GM21786 (cell line): ENCODE measurements around the gene EPX.

Experiments
- ATAC-seq: cut with Tn5 transposase; IDR thresholded peaks from one replicate; pipeline ENCODE4 v1.9.1; 2021; ENCODE audit not compliant: unreplicated experiment

EPX gene

DNA sequence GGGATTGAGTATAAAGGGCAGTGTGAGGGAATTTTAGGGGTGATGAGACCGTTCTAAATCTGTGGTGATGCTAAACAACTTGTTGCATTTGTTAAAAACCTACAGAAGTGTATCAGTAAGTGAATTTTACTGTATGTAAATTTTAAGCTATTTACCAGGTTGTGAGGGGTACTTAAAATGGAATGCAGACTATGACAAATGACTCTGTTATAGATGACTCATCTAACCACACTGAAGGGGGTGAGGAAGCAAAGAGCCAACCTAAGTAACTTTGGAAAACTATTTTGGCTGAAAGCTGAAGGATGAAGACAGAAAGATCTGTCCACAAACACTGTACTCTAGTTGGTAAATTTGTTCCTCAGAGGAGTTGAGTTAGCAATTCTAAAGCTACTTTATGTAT is 31.8 kb downstream of the EPX start:
- ATAC-seq, result no peak

DNA sequence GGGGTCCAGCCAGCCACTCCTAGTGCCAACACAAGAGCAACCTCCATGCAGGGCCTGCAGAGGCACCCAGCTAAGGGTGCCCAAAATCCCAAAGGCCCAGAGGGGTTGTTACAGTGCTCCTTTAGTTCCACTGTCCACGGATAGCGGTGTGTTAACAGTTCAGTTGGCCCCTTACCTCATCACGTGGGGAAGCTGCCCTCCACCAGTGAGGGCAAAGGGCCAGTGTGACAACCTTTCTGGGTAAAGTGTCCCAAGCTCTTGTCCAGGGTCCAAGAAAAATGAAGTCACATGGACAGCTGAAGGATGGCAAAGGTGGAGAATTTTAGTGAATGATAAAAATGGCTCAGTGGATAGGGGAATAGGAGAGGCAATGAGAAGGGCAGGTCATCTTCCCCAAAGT is 35.2 kb downstream of the EPX start:
- no peak for ATAC-seq

DNA sequence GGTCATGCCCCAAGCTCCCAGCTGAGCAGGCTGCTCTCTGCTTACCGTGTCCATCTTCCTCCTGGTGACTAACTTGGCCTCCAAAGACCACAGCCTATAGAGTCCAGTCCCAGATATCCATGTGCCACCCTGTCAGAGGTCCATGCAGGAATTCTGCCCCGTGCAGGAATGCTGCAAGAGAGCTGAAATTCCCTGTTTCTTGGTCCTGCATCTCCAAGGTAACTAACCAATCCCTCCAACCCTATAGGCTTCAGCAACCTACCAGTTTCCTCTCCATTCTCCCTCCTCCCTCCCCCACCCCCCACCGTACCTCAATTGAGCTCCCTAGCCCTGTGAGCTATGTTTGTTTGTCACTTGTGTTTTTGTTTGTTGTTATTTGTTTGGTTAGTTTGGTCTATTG is 36.2 kb downstream of the EPX start:
- no peak for ATAC-seq

DNA sequence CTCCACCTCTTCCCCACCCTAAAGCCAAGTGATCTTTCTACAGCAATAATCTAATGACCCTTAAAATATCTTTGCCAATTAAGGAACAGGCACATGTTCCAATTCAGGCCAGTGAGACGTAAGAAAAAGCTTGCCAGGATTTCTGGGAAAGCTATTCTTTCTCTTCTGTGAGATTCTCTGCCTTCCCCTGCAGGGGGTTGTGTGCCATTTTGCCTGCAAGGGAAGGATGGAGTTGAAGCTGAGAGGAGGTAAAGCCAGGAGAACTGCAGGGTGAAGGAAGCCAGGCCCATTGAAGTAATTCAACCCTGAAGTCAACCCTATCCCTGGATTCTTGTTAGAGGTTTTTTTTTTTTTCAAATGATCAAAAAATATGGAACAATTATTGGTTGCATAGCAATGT is 36.9 kb downstream of the EPX start:
- no peak for ATAC-seq

DNA sequence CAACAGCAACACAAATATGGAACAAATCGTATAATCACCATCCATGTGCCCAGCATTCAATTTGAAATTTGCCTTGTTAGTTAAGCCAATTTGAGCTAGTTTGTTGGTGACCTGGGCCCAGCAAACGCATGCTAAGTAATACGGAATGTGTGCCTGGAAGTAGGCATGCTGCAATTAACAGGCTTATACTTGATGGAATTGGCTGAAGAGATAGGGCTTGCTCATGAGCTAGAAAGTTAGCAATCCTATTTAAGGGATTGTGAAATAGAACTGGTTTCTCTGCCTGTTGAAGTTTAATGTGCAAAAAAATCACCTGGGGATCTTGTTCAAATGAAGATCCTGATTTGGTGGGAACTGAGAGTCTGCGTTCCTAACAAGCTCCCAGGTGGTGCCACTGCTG is 37.4 kb downstream of the EPX start:
- no peak for ATAC-seq

DNA sequence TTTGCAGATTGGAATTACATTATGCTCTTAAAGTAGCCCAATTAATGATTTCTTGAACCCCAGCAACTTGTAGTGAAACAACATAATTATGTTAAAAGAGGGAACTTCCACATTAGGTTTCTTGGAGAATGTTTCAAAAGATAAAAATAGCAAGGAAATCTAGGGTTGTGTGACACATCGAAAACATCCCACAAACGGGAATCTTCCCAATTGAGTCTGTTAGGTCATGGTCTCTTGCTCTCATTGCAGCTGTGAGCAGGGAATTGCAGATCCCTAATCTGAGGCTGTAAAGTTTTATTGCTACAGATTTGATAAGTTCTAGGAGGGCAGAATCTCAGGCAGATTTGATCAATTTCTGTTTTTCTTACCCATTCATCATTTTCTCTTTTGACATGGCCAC is 39.1 kb downstream of the EPX start:
- no peak for ATAC-seq

DNA sequence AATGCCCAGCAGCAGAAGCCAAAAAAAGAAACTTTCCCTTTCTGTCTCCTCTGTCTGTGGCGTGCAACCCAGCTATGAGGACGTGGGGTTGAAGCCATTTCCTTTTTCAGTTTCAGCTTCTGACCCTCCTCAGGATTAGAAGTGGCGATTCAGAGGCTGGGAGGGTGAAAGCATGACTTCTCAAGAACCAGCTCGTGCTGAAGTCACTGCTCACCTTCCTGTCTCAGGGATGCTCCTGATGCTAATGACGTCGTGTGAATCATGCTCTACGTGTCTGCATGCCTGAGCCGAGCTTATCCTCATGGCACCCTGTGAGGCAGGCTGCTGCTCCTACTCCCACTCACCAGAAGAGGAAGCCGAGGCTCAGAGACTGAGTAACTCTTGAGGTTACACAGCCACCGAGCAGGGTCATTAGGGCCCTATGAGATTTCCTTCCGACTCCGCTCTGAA is 40.2 kb downstream of the EPX start:
- peak; percentile 73 for ATAC-seq

DNA sequence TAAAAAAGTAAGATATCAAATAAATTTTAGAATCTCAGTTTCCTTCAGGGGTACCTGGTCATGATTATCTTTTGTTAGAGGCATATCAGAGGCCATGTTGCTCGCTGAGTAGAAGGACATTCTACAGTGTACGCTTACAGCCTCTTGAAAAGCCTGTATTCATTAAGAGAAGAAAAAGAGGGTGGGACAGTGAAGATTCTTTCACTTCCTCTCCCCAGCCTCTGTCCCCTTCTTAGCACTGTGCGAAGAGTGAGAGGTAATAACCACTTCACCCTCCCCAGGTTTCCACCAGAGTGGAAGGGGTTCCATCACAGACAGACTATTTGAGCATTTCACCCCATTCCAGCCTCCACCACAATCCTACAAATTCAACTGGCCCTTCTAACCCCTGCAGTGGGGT is 41.0 kb downstream of the EPX start:
- ATAC-seq, result peak; percentile 67

DNA sequence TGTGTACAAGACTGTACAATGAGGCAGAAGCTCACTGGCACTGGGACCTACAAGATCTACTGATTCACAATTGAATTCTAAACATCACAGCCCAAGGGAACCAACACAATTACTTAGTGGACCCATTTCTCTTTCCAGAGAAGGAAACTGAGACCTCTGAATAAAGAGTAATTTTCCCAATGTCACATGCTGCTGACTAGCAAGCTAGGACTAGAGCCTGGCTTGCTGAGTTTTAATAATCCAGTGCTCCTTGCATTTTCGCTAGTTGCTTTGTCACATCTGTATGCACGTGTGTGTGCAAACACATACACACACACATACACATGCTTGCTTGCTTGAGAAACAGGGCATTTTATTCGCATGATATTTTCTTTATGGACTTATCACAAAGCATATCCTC is 42.0 kb downstream of the EPX start:
- ATAC-seq, result no peak

DNA sequence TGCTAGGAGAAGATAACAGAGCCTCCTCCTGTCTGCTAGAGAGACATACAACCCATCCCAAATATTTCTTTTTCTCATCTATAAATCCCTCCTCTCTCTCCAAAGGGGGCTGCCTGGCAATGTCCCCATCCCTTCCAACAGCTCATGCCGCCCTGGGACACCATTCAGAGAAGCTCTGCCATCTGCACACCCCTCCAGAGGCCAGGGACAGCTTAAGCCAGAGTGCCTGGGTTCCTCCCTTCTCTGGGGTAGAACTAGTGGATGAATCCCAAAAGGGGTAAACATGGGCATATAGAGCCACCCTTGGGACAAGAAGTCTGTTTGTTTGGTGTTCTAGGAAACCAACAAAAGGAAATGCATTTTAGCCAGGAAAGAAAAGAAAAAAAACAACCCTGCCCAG is 43.3 kb downstream of the EPX start:
- ATAC-seq, result no peak

DNA sequence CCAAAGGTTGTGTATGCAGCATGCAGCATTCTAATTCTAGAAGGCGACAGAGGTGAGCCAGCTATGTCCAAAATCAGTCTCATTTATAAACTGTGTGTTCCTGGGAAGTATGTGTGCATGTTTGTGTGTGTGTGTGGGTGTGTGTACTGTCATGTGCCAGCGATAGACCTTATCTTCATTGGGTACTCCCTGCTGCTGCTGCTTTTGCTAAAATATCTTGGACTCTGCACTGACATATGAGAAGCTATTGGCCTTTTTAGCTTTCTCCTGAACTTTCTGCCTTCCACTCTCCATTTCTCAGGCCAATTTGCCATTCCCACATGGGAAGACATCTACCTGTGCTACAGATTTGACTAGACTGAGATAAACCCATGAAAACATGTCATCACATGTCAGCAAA is 43.9 kb downstream of the EPX start:
- ATAC-seq, result no peak

DNA sequence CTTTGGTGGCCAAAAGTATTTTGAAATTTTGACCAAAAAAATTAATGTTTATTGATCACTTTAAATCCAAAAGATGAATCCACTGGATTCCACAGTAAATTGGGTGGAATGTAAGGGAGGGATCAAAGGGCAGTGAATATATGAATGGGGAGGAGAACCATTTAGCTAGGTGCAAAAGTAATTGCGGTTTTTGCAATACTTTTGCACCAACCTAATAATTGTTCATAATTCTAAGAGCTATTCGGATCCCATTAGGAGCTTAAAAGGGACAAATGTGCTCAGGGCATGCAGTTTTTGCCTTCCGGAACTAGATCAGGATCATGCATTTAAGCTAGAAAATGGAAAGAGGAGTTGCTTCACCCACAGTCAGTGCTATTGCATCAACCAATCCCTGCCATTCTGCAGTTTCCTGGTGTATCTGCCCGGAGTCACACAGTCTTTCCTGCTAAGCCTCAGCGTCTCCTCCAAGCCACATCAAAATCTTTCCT is 45.7 kb downstream of the EPX start, which contains the start of gene LPO:
Gene LPO (plus strand): TSS at position 438 of the 488 bp plus-strand sequence. CDS start 4,396 bp downstream, outside the sequence.
- no peak for ATAC-seq

DNA sequence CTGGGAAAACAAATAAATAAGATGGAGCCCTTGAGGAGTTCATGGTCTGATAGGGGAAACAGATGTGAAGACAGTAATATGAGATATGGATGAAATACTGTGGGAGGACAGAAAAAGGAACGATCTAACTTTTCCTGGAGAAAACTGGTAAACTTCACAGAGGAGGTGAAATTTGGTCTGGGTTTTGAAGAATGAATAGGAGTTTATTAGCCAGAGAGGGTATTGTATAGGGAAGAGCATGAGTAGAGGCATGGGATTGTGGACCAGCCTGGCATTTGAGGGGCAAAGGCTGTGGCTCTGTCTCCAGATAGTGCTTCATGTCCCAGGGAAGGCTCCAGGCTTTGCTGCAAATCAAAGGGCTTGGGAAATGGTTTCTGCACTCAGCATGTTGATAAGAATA is 47.5 kb downstream of the EPX start:
- no peak for ATAC-seq

DNA sequence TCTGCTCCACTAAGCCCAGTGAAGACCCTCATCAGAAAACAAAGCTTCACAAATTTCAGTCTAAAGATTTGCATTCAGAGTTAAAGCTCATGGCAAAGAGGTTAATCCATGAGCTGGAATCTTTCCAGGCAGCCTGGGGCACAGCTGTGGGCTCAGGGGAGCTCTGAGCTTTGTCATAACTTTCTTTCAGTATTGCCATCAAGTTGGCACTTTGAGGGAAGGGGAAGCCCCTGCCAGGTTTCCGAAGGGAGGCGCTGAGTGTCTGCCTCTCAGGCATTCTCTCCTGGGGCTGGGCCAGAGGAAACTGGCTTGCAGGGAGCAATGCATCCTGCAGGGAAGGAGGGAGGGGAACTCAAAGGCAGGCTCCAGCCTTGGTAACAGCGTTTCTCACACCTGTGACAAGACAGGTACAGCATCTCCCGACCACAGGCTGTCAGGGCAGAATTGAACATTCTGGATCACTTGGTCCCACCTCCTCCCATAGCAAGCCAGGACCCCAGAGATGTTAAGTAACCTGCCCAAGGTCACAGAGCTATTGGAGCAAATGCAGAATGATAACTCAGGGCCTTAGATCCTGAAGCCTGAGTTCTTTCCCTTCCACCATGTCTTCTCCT is 49.8 kb downstream of the EPX start:
- ATAC-seq, result peak; percentile 58

DNA sequence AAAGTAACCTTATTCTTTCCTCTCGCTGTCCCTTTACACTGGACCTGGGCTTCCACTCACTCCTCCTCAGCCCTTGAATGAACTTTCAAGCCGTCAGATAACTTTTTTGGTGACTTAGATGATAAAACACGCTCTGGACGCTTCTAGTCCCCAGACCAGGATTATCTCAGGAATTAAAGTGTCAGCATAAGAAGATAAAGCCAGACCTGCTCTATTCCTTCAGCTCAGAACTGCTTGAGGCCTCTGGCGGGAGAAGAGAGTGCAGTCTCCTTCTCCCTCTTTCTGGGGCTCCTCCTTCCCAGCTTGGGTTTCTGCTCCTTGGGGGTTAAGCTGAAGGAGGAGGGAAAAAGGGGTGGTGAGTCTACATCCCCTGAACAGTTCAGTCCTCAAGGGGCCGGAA is 52.4 kb downstream of the EPX start:
- no peak for ATAC-seq

DNA sequence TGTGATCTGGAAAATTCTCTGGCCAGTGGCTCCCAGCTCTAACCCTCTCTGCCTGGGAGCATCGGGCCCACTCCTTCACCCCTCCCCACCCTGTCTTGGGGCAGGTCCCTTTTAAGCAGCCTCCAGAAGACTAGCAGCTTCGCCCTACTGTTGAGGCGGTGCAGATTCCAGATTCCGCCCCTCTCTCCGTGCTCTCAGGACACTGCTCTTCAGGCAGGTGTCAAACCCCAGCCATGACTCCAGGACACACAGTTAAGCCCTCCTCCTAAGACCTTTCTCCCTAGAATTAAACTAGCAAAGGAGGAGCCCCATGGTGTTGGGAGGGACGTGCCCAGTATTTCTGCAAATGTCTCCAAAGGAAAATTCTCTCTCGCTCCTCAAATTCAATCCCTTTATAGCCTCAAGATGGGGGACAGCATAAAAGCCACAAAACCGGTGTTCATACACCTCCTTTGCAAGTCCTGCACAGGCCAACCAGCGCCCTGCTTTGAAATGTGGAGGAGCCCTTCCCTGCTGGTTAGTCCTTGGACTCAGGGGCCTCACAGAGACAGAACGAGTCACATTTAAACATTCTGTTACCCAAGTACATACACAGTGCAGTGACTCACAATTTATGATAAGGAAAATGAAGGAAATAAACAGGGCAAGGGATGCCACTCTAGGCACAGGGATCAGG is 53.0 kb downstream of the EPX start:
- ATAC-seq, result no peak

DNA sequence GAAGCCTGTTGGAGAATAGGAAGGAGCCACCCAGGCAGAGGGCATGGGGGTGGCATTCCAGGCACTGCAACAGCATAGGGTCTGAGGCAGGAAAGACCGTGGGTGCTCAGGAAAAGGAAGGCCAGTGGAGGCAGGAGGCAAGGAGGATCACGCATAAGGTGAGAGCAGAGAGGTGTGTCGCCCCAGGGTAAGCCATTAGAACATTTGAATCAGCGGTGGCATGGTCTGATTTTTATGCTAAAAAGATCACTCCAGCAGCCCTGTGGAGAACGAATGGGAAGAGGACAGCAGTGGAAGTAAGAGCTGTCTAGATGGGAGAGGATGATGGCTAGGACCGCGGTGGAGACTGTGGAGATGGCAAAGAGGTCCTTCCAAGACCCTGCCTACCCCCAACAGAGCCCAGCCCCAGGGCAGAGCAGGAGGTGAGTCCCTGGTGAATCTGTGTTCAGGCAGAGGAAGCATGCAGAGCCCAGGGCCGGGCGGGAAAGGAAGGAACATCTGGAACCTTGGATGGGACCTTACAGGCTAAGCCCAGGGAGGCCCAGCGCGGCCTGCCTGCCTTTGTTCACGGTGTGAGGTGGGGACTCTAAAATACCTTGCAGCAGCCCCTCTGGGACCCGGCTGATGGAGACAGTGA is 53.7 kb downstream of the EPX start:
- ATAC-seq, result no peak

DNA sequence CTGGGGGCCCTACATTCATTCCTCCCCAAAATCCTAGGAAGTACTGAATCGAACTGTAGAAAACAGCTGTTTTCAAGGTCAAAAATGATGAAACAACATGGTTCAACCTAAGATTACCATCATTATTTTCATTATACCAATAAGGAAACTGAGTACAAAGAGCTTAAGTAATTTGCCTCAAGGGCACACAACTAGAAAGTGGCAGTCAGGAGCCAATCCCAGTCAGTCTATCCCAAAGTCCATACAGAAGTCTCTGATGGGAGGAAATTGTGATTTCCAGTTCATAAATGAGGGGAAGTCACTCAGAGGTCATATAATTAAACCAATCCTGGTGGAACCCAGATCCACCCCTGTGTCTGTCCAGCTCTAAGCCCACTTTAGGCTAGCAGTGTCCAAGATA is 54.3 kb downstream of the EPX start:
- no peak for ATAC-seq

DNA sequence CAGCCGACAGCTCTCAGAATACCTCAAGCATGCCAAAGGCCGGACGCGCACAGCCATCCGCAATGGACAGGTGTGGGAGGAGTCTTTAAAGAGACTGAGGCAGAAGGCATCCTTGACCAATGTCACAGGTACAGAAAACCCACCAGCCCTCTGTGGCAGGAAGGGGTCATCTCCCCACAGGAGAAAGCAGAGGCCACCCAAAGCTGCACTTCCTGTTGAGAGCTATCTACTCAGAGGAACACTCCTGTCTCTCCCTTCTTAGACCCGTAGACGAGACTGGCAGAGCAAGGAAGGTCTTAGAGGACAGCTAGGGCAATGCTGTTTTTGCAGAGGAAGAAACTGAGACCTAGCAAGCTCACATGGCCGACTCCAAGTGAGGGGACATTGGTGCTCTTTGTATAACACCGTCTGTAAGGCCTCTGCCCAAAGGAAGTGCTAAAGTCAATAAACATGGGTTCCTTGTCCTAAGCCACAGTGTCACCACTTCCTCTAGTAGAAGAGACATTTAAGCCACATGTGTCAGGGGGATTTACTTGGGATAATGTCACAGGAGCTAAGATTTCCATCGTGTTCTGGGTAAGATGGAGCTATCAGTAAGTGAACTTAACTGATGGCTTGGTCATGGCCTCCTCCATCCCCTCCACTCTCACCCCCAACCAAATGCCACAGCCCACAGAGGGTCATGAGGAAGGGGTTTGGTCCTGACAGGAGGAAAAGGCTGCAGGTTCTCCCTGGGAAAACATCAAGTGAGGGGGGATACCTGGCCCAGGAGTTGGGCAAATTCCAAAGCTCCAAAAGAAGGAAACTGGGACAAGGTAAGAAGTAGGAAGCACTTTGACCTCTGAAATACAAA is 55.2 kb downstream of the EPX start:
- ATAC-seq, result no peak

DNA sequence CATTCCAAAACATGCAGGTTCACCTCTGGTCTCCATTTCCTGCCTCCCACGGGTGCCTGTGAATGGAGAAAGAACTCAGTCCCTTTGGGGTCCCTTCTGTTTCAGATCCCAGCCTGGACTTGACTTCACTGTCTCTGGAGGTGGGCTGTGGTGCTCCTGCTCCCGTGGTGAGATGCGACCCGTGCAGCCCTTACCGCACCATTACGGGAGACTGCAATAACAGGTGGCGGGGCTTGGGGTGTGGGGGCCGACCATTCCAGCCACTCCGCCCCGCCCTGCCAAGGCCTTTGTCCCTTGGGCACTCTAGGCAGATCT is 56.4 kb downstream of the EPX start:
- ATAC-seq, result no peak

DNA sequence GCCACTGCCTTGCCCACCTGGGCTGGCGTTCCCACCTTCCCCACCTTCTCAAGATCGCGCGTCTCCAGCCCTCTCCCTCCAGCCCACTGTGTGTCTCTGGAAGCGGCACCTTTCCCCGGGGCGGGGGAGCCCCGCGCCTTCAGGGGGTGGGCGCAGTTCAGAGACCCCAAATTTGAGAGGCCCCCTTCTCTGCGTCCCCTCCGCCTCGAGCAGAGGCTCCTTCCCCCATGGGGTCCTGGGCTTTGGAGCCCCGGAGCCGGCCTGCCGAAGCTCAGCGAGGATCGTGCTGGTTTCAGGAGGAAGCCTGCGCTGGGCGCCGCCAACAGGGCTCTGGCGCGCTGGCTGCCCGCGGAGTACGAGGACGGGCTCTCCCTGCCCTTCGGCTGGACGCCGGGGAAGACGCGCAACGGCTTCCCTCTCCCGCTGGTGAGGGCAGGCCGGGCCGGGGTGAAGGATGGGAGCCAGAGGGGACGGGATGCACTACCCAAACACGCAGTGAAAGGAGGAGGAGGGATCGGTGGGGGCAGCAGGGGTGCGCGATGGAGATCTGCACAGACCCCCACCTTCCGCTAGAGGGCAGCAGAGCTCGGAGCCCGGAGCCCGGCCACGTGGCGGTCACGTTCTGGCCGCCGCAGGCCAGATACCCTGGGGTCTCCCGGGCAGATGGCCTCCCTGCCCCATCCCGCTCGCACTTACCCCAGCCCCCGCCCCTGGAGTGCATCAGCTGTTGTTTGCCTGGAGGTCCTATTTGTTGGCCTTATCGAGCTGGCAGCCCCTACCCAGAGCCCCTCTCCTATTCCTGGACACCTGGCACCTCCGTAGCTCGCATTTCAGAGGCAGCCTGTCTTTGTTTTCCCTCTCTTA is 57.0 kb downstream of the EPX start:
- no peak for ATAC-seq
